ENCODE results near the gene UTP4.
"Not testable (repeated sequence)": the region's sequence is repeated elsewhere in the genome, so short reads cannot be mapped to it uniquely, and the experiment has no call there.

The UTP4 gene

DNA sequence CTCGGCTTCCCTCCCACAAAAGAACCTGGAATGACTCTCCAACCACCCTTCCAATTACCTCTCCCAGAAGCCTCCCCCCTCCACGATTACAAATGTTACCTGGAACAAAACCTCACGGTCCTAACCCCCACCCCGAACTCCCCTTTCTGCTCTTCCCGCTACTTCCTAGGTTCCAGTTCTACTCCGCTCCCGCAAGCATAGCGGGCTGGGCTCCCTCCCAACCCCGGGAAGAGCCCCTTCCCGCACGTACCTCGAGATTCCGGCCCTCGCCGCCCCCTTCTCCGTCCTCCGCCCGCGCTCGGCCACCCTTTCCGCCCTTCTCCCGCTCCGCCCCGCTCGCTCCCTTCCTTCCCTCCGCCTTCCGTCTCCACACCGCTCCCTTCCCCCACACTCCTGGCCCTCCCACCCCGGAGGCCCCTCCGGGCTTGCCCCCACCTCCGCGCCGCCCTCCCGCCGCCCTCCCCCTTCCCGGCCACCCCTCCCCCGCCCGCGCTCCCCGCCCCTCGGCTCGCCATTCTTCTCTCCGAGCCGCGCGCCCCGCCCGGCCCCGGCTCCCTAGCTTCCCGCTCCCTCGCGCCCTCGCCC is 518 bp upstream of the UTP4 start:
- DNase-seq: no peak

DNA sequence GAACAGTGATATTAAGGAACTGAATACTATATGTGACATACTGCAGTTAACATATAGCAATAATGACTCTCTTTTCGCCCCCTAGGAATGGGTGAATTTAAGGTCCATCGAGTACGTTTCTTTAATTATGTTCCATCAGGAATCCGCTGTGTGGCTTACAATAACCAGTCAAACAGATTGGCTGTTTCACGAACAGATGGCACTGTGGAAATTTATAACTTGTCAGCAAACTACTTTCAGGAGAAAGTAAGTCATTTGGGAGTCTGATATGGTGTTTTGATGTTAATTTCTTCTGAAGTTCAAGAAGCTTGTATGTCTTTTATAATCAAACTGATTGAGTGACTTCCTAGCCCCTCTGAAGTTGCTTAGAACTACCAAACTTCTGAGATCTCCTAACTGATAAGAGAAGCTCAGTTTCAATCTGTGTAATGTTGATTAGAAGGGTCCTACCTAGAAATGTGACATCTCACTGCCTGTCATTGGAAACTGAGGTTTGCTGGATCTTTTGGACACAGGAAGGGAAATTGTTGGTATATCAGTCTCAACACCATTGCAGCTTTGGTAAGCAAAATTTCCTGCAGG is 1.0 kb downstream of the UTP4 start:
- no peak for DNase-seq

DNA sequence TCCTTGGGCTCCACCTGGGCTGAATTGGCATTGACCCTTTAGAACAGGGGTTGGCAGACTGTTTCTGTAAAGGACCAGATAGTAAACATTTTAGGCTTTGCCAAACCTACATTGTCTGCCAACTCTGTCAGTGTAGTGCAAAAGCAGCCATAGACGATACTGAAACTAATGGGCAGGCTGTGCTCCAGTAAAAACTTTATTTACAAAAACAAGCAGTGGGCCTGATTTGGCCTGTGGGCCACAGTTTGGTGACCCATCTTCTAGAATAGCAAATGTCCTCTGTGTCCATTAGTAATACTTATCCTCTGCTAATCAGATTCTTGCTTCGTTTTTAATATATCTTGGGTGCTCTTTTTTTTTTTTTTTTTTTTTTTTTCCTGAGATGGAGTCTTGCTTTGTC is 6.2 kb downstream of the UTP4 start:
- no peak for DNase-seq

DNA sequence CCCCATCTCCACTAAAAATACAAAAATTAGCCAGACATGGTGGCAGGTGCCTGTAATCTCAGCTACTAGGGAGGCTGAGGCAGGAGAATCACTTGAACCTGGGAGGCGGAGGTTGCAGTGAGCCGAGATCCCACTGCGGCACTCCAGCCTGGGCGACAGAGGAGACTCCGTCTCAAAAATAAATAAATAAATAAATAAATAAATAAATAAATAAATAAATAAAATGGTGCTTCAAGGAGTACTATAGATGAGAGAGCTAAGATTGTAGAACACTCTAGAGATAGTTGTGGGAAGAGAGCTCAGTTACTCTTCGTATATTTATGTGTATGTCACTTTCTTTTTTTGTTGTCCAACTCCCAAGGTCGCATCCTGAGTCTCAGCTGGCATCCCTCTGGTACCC is 7.0 kb downstream of the UTP4 start:
- DNase-seq: not testable (repeated sequence)

DNA sequence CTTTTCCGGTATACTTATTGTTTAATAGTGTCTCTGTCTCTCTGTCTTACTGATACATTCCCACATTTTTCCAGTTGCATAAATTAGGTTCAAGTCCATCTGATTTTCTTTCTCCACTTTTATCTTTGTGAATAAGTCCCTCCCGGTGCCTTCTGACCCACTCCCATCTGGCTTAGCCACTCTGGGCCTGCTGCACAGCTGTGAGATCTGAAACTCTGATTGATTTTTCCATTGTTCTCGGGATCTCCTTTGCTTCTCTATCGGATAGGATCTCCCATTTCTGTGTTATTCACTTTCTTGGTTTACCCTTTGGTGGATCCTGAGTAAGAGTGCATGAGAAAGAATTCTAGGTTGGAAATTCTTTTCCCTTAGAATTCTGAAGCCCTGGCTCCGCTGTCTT is 8.6 kb downstream of the UTP4 start:
- no peak for DNase-seq

DNA sequence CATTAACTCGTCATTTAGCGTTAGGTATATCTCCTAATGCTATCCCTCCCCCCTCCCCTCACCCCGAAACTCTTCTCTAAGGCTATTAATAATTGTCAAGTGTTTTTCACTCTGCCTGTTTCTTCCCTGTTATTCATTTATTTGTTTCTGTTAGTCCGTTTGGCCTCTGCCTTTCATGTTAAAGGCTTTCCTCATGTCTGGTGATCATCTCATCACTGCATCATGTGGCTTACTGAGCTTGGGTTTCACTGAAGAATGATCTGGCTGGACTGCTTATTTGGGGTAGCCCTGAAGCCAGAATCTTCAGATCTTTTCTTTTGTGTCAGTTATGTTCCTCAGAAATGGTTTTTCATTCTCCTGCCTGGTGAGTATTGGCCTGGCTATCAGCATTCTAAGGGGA is 9.5 kb downstream of the UTP4 start:
- no peak for DNase-seq

DNA sequence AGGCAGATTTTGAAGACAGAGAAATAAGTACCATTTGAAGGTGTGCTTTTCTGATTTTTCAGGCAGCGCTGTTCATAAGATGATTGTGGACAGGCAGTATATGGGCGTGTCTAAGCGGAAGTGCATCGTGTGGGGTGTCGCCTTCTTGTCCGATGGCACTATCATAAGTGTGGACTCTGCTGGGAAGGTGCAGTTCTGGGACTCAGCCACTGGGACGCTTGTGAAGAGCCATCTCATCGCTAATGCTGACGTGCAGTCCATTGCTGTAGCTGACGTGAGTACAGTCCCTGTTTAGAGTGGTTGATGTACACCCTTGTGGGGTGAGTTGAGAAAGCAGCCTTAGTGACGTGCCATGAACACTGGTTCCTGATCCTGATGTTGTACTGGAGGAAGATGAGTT is 10.7 kb downstream of the UTP4 start:
- no peak for DNase-seq

DNA sequence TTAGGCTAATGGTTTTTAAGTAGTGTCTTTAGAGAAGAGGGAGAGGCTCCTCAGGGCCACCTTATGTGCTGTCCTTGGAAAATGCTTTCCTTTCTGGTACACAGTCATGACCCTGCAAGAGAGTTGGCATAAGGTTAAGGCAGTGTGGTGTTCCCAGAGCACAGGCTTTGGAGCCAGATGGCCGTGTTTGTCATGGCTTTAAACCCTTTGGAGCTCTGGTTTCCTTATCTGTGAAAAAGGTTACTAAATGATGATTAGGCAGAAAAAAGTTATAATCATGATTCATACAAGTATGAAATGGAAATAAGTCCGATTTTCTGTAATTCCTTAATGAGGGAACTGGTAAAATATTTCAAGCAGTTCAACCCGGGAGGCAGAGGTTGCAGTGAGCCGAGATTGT is 13.2 kb downstream of the UTP4 start:
- no peak for DNase-seq

DNA sequence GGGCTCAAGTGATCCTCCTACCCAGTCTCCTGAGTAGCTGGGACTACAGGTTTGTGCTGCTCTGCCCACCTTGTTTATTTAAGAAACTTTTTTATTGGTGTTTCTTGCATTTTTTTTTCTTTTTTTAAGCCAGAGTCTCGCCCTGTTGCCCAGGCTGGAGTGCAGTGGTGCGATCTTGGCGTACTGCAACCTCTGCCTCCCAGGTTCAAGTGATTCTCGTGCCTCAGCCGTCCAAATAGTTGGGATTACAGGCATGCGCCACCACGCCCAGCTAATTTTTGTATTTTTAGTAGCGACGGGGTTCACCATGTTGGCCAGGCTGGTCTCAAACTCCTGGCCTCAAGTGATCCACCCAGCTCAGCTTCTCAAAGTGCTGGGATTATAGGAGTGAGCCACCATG is 17.2 kb downstream of the UTP4 start:
- DNase-seq: not testable (repeated sequence)

DNA sequence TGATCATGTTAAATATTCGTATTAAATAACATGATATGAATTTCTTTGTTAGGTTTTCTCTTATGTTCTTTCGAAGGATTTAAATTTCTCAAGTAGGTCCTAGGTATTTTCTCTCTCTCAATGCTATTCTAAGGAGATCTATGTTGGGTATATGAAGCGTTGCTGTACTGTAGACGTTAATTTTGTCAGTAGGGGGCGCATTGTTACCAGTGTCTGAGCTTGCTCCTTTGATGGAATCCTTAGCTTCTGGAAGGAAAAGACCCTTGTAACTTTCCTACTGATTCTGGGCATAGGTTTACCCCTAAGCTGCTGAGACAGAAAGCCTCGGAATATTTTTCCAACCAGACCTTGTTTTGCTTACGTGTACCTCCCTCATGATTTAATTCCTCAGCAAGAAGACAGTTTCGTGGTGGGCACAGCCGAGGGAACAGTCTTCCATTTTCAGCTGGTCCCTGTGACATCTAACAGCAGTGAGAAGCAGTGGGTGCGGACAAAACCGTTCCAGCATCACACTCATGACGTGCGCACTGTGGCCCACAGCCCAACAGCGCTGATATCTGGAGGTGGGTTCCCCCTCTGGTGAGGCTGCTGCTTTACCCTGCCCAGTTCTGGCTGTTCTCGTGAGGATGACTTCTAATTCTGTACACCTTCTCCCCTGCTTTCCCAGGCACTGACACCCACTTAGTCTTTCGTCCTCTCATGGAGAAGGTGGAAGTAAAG is 17.9 kb downstream of the UTP4 start:
- DNase-seq: peak; percentile 56

DNA sequence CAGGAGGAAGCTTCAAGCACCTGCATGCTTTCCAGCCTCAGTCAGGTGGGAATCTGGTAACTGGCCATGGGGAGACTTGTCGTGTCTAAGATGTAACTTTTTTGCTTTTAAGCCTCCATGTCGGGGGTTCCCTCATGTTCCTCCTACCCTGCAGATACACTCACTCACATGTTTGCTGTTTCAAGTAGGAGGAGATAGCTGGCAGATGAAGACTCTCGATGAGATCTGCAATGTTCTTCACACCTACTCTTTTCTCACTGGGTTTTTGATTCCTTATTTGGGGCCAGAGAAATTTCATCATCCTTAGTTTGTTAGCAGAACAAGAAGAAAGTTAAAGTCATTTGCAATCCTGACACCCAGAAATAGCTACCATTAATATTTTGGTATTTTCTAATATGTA is 24.7 kb downstream of the UTP4 start:
- no peak for DNase-seq

DNA sequence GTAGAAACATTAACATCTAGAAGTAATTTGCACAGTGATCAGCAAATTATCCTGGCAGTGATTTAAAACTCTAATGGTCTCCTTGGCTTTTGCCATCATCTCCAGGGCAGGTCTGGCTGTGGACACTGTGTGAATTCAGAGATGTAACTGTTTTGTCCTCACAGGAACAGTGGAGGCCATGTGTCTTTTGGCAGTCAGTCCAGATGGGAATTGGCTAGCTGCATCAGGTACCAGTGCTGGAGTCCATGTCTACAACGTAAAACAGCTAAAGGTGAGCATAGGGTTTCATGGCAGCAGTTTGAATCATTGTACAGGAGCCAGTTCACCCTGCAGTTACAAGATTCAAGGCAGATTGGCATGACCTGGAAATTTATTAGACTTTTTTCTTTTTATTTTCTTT is 27.7 kb downstream of the UTP4 start:
- no peak for DNase-seq

DNA sequence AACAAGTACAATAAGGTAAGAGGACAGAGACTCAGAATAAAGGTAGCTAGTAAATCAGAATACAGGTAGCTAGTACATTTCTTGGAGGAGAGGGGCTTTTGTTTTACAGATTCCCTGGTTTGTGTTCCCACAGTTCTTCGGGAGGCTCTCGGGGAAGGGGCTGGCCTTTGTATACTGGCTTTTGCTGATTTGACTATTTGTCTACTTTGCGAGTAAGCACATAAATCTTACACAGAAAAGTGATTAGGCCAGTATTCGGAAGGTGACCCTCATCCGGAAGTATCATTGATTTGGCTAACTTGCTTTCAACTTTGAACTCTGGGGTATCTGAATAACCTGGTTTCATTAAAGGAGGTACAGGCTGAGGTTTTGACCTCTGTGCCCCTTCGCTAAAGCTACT is 33.1 kb downstream of the UTP4 start:
- no peak for DNase-seq

DNA sequence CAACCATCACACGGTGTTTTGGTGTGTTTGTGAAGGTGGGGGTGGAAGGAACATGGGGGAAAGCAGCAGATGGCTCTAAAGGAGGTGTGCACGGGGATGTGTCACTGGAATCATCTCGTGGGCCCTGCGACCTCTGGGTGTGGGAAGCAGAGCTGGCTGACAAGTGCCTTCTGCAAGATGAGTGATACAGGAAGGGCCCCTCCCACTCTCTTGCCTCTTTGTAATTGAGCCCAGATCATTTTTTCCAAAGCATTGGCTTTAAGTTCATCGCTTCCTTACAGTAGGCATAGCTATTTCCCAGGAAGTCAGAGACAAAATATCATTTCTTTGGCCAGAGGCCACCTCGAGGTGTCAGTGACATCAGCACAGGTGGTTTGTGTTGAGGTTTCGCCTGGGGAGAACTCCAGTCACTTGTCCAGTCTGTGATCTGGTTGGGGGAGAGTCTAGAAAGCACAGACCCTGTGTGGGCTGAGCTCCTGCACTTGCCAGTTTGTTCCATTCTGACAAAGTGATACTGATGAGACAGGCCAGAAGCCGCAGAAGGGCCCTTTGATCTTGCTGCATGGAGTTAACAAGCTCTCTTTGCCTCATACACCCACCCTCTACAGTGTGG is 33.9 kb downstream of the UTP4 start:
- DNase-seq: peak; percentile 8

DNA sequence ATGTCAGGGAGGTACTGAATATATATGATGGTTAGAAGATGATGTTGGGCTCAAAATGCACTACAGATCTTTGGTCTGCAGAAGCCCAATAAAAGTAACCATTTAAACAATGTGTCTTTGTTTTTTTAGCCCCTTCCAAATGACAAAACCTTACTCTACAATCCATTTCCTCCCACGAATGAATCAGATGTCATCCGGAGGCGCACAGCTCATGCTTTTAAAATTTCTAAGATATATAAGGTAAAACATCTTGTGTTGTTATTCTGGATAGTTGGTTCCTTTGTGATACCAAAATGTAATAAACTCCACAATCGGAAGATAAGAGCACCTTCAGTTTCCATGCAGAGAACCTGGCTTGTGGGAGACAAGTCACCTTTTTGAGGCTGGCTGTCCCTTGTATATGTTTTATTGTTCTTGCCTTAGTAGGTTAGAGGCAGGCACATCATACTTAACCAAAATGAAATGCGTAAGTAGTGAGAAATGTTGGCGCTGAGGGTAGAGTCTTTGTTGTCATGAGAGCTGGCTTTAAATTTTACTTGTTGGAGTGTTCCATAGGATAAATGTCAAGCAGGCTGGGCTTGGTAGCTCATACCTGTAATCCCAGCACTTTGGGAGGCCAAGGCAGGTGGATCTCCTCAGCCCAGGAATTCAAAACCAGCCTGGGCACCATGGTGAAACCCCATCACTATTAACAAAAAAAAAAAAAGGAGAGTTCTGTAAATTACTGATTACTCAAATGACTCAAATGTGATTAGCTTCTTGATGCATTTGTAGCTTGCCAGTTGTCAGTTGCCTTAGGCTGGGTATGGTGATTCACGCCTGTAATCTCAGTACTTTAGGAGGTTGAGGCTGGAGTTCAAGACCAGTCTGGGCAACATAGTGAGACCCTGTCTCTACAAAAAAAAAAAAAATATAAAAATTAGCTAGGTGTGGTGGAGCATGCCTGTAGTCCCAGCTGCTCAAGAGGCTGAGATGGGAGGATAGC is 34.8 kb downstream of the UTP4 start:
- no peak for DNase-seq

DNA sequence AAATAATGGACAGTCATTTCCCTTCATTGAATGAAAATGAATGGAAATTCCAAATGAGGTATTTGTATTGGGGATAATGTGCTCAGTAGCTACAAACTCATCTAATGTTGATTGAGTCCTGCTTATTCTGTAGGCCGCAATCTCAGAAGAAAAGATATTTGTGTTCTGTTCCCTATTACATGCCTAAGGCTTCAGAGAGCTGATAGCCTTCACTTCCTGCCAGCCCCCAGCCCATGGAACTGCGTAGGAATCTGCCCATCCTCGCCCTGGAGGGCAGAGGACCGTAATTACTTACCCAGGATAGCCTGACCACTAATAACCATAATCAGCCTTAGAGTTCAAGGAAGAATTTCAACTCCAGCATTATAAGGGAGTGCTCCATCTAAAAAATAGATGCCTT is 36.6 kb downstream of the UTP4 start:
- DNase-seq: no peak

DNA sequence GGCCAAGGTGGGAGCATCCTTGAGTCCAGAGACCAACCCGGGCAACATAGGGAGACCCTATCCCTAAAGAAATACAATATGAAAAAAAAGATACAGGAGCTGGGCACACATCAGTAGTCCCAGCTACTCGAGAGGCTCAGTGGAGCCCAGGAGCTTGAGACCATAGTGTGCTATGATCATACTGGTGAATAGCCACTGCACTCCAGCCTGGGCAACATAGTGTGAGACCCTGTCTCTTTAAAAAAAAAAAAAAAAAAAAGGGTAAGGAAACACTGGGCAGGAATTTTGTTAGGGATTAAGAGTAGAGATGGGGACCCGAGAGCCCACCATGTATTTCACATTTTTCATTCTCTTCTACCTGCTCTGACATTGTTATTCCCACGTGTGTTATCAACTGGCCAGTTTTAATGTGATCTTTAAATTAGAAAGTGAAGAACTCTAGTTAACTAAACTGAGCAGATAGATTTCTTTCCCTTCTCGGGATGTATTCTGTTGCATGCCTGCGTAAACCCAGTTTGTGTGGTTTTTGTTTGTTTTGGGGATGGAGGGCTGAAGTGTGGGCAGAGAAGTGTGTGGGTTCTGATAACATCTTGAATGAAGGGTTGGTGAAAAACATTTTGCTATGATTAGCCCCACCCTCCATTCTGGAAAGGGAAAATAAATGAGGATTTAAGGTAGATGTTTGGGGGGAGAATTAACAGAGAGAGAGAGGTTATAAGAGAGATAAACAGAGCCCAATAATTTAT is 37.3 kb downstream of the UTP4 start:
- no peak for DNase-seq

DNA sequence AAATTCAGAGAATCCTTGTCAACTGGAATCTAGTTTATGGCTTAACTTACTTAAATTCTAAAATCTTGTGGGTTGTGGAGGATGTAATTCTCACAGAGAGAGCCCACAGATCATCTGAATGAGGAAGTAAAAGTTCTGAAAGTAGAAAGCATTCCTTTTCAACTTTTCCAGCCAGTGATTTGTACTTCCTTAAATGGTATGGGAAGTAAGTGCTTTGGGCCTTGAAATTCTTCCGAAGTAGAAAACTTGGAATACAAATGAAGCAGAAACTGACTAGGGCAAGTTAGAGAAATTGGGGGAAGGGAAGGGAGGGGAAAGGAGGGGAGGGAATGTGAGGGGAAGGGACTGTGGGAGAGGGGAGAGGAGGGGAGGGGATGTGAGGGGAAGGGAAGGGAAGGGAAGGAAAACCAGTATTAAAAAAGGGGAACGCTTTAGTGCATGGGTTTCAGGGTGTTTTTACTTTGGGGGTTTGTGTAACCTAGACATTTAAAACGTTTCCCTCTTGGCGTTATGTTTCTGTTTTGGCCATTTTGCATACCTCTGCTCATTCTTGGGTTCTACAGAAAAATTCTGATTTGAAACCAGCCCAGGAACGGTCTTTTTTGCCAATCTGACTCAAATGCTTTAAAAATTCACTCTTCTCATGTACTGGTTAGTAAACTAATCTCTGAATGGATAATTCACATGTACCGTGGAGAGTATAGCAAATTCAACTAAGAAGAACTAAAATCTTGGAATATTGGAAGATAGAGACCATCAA is 39.1 kb downstream of the UTP4 start:
- DNase-seq: no peak

DNA sequence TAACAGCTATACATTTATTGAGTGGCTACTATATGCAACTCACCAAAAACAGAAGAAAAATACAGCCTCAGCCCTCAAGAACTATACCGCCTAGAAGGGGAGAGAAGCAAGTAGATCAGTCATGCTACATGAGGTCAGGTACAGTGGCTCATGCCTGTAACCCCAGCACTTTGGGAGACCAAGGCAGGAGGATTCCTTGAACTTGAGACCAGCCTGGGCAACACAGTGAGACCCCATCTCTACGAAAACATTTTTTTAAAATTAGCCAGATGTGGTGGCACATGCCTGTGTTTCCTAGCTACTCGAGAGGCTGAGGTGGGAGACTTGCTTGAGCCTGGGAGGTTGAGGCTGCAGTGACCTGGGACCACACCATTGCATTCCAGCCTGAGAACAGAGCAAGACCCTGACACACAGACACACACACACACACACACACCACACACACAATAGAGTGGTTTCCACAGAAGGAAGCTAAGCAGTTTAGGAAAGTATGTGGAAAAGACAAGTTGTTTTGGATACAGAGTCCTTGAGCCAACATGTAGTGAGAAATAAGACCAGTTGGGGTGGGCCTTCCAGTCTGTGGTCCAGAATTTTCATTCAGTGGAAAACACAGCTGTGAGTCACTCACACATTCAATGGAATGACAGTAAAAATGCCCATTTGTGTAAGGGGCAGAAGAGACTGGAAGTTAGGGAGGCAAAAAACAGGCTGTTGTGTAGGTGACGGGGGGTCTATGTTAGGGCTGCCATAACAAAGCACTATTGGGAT is 43.8 kb downstream of the UTP4 start:
- no peak for DNase-seq

DNA sequence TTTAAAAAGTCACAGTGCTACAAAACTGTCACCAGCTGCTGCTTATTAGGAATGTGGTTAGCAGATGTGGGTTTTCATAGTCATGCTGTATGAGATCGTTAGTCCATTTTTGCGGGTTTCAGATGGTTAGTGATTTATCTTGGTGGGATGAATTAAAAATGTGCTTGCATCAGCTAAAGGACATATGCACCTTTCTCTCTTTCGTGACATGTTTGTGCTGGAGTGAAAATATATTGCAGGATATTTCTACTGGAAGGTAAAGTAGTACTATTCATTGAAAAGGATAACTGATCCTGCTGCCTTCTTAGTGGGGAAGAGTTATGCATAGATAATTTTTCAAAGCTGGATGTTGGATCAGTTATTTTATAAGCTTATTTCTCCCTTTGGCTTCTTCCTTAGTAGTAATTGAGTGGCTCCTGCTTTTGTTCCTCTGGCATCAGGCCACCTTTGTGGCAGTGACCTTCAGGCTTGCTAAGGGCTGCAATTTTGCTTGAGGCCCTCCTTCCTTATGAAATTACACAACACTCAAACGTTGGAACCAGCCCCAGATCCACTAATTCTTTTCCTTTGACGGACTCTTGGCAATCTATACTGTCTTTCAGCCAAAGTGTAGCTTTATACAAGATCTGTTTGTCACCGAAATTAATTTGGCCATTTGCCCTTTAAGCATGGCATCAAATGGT is 47.0 kb downstream of the UTP4 start:
- no peak for DNase-seq

Data from central memory CD4-positive, alpha-beta T cell (primary cell).